Fibroblast of villous mesenchyme (primary cell): ENCODE measurements around the gene LRRC34. TPM values are rescaled to one million over a fixed set of nuclear protein-coding genes. Genes with fewer than 3 reads are reported as not detected.

Experiments used
- DNase-seq: peaks from one replicate; pipeline ENCODE4 v3.0.0-alpha.2; 2010; ENCODE audit warnings: low read depth
- H3K4me3 ChIP-seq: 2 replicates; pipeline ENCODE4 v1.5.1; 2011; ENCODE audit warnings: low read depth, mild to moderate bottlenecking, low read length
- CTCF ChIP-seq: IDR thresholded peaks from 2 replicates; pipeline ENCODE4 v1.5.1; 2012; ENCODE audit warnings: low read depth, mild to moderate bottlenecking, low read length; ENCODE audit not compliant: insufficient read depth
- total RNA-seq: library from RNA; depleted of rRNA; stranded (reverse); fragments of >200 nt; gene quantifications from 2 replicates; pipeline ENCODE4 v1.2.3, GENCODE V29; 2012

The LRRC34 gene
- total RNA-seq, 1 donor: 4.3 TPM

- H3K4me3 ChIP-seq: no peak overlapping the region
- no peak for DNase-seq
- no peak for TF ChIP-seq CTCF
Measured at GRCh38 chr3:169758359-169758994, 54.2 kb downstream of the LRRC34 start.

- H3K4me3 ChIP-seq: no peak overlapping the region
- no peak for DNase-seq
- no peak for TF ChIP-seq CTCF
Measured at GRCh38 chr3:169755488-169755887, 57.2 kb downstream of the LRRC34 start.

- TF ChIP-seq CTCF: no peak
- H3K4me3 ChIP-seq: no peak overlapping the region
- DNase-seq: no peak
Measured at GRCh38 chr3:169754711-169755110, 58.0 kb downstream of the LRRC34 start.

- no peak overlapping the region for H3K4me3 ChIP-seq
- no peak for DNase-seq
- TF ChIP-seq CTCF: no peak
Measured at GRCh38 chr3:169751875-169752274, 60.8 kb downstream of the LRRC34 start.

- H3K4me3 ChIP-seq: no peak overlapping the region
- TF ChIP-seq CTCF: no peak
- no peak for DNase-seq
Measured at GRCh38 chr3:169750665-169751064, 62.0 kb downstream of the LRRC34 start.

GRCh38 chr3:169748670-169749069 lies 64.0 kb downstream of the LRRC34 start:
- no peak for TF ChIP-seq CTCF
- DNase-seq: no peak
- no peak overlapping the region for H3K4me3 ChIP-seq

GRCh38 chr3:169746924-169747323 lies 65.8 kb downstream of the LRRC34 start:
- H3K4me3 ChIP-seq: no peak overlapping the region
- no peak for TF ChIP-seq CTCF
- DNase-seq: no peak
